ENCODE results near the gene RPL13. TPM values are rescaled to one million over a fixed set of nuclear protein-coding genes. Genes with fewer than 3 reads are reported as not detected.

Gene RPL13
- total RNA-seq, 2 experiments from 2014 or later: 2,814 to 2,845 TPM

DNA sequence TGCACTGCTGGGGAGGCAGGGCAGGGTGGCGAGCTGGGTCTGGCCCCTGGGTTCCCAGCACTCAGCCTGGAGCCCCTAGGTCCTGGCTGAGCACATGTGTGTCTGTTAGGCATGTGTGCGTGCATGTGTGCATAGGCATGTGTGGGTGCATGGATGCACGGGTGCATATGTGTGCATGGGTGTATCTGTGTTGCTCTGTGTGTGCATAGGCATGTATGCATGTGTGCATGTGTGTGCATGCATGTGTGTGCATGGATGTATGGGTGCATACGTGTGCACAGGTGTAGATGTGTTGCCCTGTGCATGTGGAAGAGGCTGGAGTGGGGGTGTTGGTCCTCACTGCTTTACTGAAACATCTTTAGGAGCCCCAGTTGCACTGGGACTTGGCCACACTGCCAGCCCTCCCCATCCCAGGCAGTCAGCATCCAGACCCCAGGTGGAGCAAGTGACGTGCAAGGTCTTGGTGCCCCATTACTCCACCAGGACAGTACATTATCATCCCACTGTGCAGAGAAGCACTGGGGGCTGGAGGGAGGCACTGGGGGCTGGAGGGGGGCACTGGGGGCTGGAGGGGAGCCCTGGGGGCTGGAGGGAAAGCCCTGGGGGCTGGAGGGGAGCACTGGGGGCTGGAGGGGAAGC is 42.6 kb downstream of the RPL13 start:
- Mint-ChIP-seq H3K9me3 (no peaks in the 10 kb centered on the region), H3K27ac (no peak overlapping the region), H3K36me3 (no peaks in the 10 kb centered on the region), H3K27me3 (no peaks in the 10 kb centered on the region), H3K4me1 (peaks cover 8% of the 10 kb centered on the region), H3K4me3 (no peak overlapping the region)
- no peak for DNase-seq

DNA sequence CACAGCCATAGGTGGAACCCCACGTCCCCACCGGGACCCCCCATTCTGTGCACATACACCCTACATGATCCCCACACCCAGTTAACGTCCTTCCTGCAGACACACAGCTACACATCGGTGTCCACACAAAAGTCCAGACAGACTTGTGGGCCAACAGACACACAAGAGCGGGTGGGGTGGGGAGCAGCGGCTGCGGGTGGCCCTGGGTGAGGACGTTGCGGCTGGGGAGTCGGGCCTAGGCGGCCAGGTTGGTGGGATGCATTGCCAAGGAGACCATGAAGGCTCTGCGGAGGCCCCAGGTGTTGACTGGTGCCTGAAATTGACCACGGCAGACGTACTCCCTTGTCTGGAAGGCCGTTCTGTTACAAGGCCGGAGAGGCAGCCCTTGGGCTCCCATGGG is 44.3 kb downstream of the RPL13 start:
- no peak overlapping the region for H3K4me3 Mint-ChIP-seq
- no peaks in the 10 kb centered on the region for H3K36me3 Mint-ChIP-seq
- DNase-seq: no peak
- no peaks in the 10 kb centered on the region for H3K9me3 Mint-ChIP-seq
- H3K27me3 Mint-ChIP-seq: no peaks in the 10 kb centered on the region
- peaks cover 8% of the 10 kb centered on the region for H3K4me1 Mint-ChIP-seq
- no peak overlapping the region for H3K27ac Mint-ChIP-seq

DNA sequence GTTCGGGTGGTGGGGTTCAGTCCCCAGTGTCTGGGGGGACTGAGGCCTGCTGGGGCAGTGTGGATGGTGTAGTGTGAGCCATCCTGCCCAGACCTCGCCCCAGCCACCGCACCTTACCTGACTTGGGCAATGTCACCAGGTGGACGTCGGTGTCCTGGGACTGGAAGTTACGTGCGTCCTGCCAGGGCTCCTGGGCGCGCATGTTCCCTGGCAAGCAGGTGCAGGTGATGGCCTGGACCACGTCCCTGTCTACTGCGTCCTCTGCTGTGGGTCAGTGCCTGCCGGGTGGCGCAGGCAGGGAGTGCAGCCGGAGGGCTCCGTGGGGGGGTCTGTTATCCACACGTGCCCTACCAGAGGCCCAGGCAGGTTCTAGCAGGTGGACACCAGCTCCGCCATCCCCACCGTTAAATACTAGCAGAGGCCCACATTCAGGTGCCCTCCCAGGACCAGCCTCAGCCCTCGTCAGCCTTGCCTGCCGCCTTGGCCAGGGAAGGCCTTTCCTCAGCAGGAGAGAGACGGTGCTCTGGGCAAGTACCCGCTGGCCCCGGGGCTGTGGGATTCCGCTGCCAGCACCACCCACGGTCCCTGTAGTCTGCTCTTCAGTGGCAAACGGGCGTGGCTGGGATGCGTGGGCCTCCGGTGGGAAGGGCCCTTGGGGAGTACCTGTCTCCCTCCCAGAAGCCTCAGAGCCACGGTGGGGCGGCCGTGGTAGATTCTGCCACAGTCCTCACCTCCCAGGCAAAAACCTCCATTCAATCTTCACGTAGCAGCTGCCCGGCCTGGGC is 44.9 kb downstream of the RPL13 start:
- peaks cover 8% of the 10 kb centered on the region for H3K4me1 Mint-ChIP-seq
- H3K9me3 Mint-ChIP-seq: no peaks in the 10 kb centered on the region
- DNase-seq: no peak
- no peak overlapping the region for H3K27ac Mint-ChIP-seq
- no peak overlapping the region for H3K4me3 Mint-ChIP-seq
- H3K27me3 Mint-ChIP-seq: no peaks in the 10 kb centered on the region
- H3K36me3 Mint-ChIP-seq: no peaks in the 10 kb centered on the region

DNA sequence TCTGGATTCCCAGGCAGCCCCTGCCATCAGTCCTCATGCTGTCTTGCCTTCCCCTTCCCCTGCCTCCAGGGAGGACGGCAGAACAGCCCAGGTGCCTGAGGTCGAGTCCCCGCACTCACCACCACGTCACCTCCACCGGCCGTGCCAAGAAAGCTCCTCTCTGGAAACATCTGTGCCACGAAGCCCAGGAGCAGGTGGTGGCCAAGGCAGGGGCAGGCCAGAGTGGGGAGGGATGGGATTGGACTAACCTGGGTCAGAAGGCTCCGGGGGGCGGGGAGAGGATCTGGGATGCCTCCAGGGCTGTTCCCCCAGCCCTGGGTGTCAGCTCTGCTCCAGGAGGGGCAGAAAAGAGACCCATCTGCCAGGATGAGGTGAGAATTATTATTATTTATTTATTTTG is 45.5 kb downstream of the RPL13 start:
- DNase-seq: no peak
- Mint-ChIP-seq H3K4me1 (peaks cover 8% of the 10 kb centered on the region), H3K27ac (no peak overlapping the region), H3K9me3 (no peaks in the 10 kb centered on the region), H3K4me3 (no peak overlapping the region), H3K27me3 (no peaks in the 10 kb centered on the region), H3K36me3 (no peaks in the 10 kb centered on the region)

DNA sequence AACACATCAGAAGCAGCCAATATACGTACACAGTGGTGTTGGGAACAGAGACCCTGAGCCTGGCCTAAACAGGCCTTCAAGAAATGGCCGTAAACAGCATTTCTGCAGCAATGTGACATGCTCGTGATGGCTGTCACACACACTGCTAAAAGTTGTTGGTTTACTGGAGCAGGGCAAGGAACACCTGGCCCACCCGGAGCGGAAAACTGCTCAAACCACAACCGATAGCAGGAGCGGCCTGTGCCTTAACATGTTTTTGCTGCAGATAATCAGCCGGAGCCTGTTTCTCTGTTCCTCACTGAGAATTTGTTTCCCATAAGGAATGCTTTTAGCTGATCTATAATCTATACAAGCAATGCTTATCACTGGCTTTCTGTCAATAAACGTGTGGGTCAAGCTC is 47.0 kb downstream of the RPL13 start:
- DNase-seq: no peak
- no peak overlapping the region for H3K4me3 Mint-ChIP-seq
- H3K4me1 Mint-ChIP-seq: peaks cover 8% of the 10 kb centered on the region
- no peak overlapping the region for H3K27ac Mint-ChIP-seq
- H3K9me3 Mint-ChIP-seq: no peaks in the 10 kb centered on the region
- H3K27me3 Mint-ChIP-seq: no peaks in the 10 kb centered on the region
- no peaks in the 10 kb centered on the region for H3K36me3 Mint-ChIP-seq

DNA sequence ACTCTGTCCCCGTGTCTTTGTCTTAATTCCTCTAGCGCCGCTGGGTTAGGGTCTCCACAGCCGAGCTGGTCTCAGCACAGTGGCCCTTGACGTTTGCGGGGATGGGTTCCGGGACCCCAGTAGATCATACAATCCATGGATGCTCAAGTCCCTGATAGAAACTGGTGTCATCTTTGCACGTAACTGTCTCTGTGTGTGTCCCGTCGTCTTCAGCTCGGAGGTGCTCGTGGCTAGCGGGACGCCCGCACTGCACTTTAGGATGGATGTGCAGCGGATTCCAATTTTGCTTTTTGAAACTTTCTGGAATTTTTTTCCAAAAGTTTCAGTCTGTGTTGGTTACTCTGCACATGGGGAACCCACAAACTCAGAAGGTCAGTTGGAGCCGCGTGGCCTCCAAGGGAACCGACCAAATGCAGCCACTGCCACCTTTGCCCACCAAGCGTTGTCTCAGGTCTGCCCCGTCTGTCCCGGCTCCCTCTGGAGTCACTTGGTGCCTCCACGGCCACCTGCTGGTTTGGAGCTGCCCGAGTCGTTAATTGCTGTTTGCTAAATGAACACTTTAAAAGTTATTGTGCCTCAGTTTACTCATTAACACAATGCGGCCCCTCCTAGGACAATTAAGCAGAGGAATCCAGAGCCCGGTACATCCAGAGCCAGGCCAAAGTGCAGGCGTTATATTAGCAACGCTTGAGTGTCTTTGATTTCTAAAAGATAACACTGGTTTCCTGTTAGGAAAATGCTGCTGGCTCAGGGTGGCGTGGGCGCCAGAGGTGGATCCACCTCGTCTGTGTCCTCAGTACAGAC is 47.7 kb downstream of the RPL13 start:
- Mint-ChIP-seq H3K27ac (no peak overlapping the region), H3K27me3 (no peaks in the 10 kb centered on the region), H3K4me3 (no peak overlapping the region), H3K9me3 (no peaks in the 10 kb centered on the region), H3K4me1 (peaks cover under 1% of the 10 kb centered on the region), H3K36me3 (no peaks in the 10 kb centered on the region)
- no peak for DNase-seq

DNA sequence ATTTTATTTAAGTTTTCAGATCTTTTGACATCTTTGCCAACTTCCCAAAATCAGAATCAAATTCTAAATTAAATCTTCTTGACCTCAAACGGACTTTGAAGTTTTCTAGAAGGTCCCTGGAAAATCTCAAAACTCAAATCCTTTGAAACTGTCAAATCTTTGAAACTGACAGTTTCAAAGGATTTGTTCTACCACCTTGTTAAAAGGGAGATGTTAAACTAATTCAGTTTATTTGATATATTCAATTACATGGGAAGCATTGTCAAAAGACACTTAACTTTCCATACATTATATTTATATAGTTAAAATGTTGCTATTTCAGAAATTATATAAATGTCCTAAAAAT is 49.6 kb downstream of the RPL13 start:
- DNase-seq: no peak
- Mint-ChIP-seq H3K36me3 (no peaks in the 10 kb centered on the region), H3K9me3 (no peaks in the 10 kb centered on the region), H3K4me1 (no peaks in the 10 kb centered on the region), H3K27ac (no peak overlapping the region), H3K27me3 (no peaks in the 10 kb centered on the region), H3K4me3 (no peak overlapping the region)

DNA sequence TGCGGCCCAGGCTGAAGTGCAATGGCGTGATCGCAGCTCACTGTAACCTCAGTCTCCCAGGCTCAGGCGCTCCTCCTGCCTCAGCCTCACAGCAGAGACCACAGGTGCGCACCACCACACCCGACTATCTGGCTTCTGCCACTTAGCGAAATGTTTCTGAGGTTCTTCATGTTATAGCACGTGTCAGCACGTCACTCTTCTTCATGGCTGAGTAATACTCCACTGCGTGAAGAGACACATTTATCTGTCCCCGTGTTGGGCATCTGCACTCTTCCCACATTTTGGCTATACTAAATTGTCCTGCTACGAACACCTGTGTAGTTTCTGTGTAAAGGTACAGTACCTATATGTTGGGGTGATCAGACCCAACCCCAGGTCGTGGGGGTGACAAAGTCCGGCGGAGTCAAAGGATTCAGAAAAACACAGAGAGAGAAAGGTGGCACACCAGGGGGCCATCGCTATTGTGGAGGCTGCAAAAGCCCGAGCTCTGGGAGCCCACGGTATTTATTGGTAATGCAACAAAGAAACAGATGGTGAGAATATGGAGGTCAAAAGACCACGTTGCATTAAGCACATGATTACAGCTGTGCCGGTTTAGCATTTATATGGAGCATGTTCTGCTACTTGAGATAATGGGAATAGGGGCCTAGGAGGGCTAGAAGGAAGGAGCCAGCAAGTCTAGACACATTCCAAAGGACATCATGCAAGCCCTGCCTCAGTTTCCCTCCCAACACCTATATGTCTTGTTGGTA is 52.1 kb downstream of the RPL13 start:
- H3K27ac Mint-ChIP-seq: no peak overlapping the region
- H3K4me1 Mint-ChIP-seq: peaks cover 9% of the 10 kb centered on the region
- H3K9me3 Mint-ChIP-seq: peaks cover 3% of the 10 kb centered on the region
- H3K27me3 Mint-ChIP-seq: peaks cover 4% of the 10 kb centered on the region
- no peak for DNase-seq
- H3K36me3 Mint-ChIP-seq: no peaks in the 10 kb centered on the region
- H3K4me3 Mint-ChIP-seq: no peak overlapping the region

DNA sequence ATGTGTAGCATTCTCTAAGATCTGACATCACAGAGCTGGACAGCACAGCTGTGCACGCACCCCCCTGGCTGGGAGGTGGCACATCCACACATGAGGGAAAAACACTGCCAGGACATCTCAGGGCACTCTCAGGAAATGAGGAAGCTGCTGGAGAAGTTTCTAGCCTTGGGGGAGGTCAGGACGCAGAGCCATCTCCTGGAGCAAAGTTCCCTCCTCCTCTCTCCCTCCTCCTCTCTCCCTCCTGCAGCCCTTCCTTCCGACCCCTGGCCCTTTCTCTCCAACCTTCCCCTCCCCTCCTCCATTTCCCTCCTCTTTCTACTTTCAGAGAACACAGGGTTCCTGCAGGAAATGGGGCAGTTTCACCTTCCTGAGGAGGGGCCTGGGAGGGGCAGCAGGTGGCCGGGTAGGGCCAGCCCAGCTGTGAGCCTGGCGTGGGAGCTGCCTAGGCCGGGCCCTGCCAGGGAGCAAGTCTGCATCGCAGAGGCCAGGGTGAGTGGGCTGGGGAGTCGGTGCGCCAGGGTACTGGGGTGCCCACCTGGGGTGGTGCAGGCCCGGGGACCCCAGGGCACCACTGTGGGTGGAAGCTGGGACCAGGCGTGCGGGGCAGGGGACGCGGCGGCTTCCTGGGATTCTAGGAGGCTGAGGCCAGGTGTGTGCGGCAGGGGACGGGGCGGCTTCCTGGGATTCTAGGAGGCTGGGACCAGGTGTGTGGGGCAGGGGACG is 52.9 kb downstream of the RPL13 start, which contains the start of gene DPEP1:
DPEP1 (plus strand) TSS at position 412 of the 723 bp plus-strand sequence. CDS start 16,769 bp downstream, outside the sequence.
- H3K27ac Mint-ChIP-seq: no peak within 1 kb of the TSS
- peaks cover 4% of the 10 kb centered on the region for H3K27me3 Mint-ChIP-seq
- peaks cover 3% of the 10 kb centered on the region for H3K9me3 Mint-ChIP-seq
- peaks cover 9% of the 10 kb centered on the region for H3K4me1 Mint-ChIP-seq
- H3K36me3 Mint-ChIP-seq: no peaks in the 10 kb centered on the region
- no peak for DNase-seq
- no peak within 1 kb of the TSS for H3K4me3 Mint-ChIP-seq

DNA sequence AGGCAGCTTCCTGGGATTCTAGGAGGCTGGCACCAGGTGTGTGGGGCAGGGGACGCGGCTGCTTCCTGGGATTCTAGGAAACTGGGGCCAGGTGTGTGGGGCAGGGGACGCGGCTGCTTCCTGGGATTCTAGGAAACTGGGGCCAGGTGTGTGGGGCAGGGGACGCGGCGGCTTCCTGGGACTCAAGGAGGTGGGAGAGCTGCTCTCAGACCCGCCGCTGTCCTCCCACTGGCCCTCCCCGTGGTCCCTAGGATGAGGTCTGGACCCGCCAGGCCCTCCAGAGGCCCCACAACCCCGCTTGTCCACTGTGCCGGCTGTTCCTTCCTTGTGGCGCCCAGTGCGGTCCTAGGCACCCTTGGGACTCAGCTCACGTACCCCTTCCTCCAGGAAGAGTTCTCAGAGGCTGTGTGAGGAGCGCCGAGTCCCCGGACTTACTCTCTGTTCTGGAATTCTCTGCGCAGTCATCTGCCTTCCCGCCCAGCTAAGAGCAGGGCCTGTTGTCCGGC is 53.5 kb downstream of the RPL13 start:
- no peak overlapping the region for H3K4me3 Mint-ChIP-seq
- H3K27ac Mint-ChIP-seq: no peak overlapping the region
- H3K36me3 Mint-ChIP-seq: no peaks in the 10 kb centered on the region
- peaks cover 4% of the 10 kb centered on the region for H3K27me3 Mint-ChIP-seq
- DNase-seq: no peak
- H3K4me1 Mint-ChIP-seq: peaks cover 9% of the 10 kb centered on the region
- peaks cover 3% of the 10 kb centered on the region for H3K9me3 Mint-ChIP-seq

Other genes with a start within 250 kb of the RPL13 start
- gene ANKRD11, start 70.1 kb upstream of the RPL13 start, total RNA-seq: 100 to 1,000 TPM; 129 to 142 TPM
- gene SPG7, start 52.3 kb upstream of the RPL13 start, total RNA-seq: 10 to 100 TPM; 63.1 to 76.7 TPM
- 1 to 10 TPM; 5.7 to 6.0 TPM for gene CPNE7, start 15.1 kb downstream of the RPL13 start, total RNA-seq
- gene DPEP1, start 53.0 kb downstream of the RPL13 start, total RNA-seq: under 1 TPM in 1 of 2 experiments, not detected in 1; 0.16 TPM
- 10 to 100 TPM; 70.7 to 73.9 TPM for gene CHMP1A, start 97.0 kb downstream of the RPL13 start, total RNA-seq
- gene SPATA33, start 97.2 kb downstream of the RPL13 start, total RNA-seq: 10 to 100 TPM in 1 of 2 experiments, 1 to 10 TPM in 1; 7.0 to 10.2 TPM
- gene CDK10, start 126.0 kb downstream of the RPL13 start, total RNA-seq: 10 to 100 TPM; 72.9 to 77.0 TPM
- gene SPATA2L, start 141.0 kb downstream of the RPL13 start, total RNA-seq: 1 to 10 TPM; 3.2 to 3.3 TPM
- gene VPS9D1, start 160.2 kb downstream of the RPL13 start, total RNA-seq: 1 to 10 TPM; 1.6 TPM
- gene ZNF276, start 160.9 kb downstream of the RPL13 start, total RNA-seq: 10 to 100 TPM; 24.7 to 24.9 TPM